ENCODE results near the gene RBKS. TPM values are rescaled to one million over a fixed set of nuclear protein-coding genes. Genes with fewer than 3 reads are reported as not detected.

The RBKS gene
- total and polyA plus RNA-seq, 2 of the 13 experiments (the other 11 are each of a cell fraction or from before 2014, with no cell fraction given) = 7.7 to 8.3 TPM

DNA sequence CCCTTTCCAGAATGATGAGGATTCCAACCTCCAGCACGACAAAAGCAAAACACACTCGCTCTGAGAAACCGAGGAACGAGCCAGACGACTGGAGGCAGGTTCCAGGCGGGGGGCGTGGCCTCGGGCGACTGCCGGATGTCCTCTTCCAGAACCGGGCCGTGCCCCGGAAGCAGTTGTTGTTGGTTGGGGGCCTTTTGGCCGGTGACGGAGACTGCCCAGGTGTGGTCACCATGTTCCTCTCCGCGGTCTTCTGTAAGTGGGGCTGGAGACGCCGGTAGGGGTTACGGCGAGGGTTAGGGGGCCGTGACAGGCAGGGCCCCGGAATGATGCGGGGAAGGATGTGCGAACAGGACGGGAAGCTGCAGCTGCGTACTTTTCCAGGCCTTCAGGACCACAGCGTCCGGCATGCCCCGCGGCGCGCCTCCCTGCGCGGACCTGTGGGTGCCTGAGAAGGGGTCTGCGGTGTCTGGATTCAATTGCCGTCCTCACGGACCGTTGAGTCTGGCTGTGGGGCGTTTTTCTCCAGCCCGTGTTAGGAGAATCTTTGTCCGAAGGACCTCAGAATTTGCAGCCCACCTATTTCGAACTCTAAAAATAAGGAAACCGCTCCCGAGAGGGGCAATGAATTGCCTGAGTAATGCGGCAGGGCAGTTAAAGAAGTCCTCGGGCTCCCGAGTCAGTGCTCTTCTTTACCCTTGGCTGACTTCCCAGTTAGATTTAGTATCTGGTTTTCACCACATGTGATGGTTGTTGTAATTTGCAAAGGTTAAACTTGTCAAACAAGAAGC is 118.4 kb downstream of the RBKS start, which contains the start of gene MRPL33 (continued):
- TF ChIP-seq, protein P1, sequence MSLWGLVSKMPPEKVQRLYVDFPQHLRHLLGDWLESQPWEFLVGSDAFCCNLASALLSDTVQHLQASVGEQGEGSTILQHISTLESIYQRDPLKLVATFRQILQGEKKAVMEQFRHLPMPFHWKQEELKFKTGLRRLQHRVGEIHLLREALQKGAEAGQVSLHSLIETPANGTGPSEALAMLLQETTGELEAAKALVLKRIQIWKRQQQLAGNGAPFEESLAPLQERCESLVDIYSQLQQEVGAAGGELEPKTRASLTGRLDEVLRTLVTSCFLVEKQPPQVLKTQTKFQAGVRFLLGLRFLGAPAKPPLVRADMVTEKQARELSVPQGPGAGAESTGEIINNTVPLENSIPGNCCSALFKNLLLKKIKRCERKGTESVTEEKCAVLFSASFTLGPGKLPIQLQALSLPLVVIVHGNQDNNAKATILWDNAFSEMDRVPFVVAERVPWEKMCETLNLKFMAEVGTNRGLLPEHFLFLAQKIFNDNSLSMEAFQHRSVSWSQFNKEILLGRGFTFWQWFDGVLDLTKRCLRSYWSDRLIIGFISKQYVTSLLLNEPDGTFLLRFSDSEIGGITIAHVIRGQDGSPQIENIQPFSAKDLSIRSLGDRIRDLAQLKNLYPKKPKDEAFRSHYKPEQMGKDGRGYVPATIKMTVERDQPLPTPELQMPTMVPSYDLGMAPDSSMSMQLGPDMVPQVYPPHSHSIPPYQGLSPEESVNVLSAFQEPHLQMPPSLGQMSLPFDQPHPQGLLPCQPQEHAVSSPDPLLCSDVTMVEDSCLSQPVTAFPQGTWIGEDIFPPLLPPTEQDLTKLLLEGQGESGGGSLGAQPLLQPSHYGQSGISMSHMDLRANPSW (CRISPR knock-in tag; IDR thresholded peaks at IDR 0.05; ENCODE audit: borderline replicate concordance) = peak; percentile 94; the same call in 1 of the 2 replicates
- TF ChIP-seq, protein P2, sequence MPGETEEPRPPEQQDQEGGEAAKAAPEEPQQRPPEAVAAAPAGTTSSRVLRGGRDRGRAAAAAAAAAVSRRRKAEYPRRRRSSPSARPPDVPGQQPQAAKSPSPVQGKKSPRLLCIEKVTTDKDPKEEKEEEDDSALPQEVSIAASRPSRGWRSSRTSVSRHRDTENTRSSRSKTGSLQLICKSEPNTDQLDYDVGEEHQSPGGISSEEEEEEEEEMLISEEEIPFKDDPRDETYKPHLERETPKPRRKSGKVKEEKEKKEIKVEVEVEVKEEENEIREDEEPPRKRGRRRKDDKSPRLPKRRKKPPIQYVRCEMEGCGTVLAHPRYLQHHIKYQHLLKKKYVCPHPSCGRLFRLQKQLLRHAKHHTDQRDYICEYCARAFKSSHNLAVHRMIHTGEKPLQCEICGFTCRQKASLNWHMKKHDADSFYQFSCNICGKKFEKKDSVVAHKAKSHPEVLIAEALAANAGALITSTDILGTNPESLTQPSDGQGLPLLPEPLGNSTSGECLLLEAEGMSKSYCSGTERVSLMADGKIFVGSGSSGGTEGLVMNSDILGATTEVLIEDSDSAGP (CRISPR knock-in tag; IDR thresholded peaks at IDR 0.05; ENCODE audit: borderline replicate concordance) = peak; percentile 96
- TF ChIP-seq, protein P3, sequence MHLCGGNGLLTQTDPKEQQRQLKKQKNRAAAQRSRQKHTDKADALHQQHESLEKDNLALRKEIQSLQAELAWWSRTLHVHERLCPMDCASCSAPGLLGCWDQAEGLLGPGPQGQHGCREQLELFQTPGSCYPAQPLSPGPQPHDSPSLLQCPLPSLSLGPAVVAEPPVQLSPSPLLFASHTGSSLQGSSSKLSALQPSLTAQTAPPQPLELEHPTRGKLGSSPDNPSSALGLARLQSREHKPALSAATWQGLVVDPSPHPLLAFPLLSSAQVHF (CRISPR knock-in tag; IDR thresholded peaks at IDR 0.05) = no peak
- TF ChIP-seq DR1 (CRISPR knock-in tag; IDR thresholded peaks at IDR 0.05) (peak; percentile 62; the same call in 1 of the 2 replicates), SAFB2 (CRISPR knock-in tag; IDR thresholded peaks at IDR 0.05; ENCODE audit: borderline replicate concordance, low read depth) (peak; percentile 29; the same call in 1 of the 2 replicates), EEA1 (CRISPR knock-in tag; IDR thresholded peaks at IDR 0.05; ENCODE audit: borderline replicate concordance) (peak; percentile 58; the same call in 1 of the 2 replicates), PAX8 (CRISPR knock-in tag; IDR thresholded peaks at IDR 0.05; ENCODE audit: borderline replicate concordance) (no peak), EED (CRISPR knock-in tag; IDR thresholded peaks at IDR 0.05) (0 out of 2 replicates have a peak, but pooled peaks have one; percentile 85), KDM5A (IDR thresholded peaks at IDR 0.05; ENCODE audit: borderline replicate concordance, low read length) (peak; percentile 95), ZNF629 (CRISPR knock-in tag; conservative IDR thresholded peaks at IDR 0.05) (no peak), MATR3 (CRISPR knock-in tag; IDR thresholded peaks at IDR 0.05) (no peak), MEIS2 (CRISPR knock-in tag; IDR thresholded peaks at IDR 0.05) (peak; percentile 69; the same call in 1 of the 2 replicates), ZNF773 (CRISPR knock-in tag; IDR thresholded peaks at IDR 0.05; ENCODE audit: borderline replicate concordance) (no peak), TMF1 (CRISPR knock-in tag; IDR thresholded peaks at IDR 0.05; ENCODE audit: low read depth) (peak; percentile 55; the same call in 1 of the 2 replicates), ZNF430 (CRISPR knock-in tag; IDR thresholded peaks at IDR 0.05) (no peak; the same call in 1 of the 2 replicates), HOXD1 (CRISPR knock-in tag; IDR thresholded peaks at IDR 0.05) (0 out of 2 replicates have a peak, but pooled peaks have one; percentile 34)
- TF ChIP-seq, protein P4, sequence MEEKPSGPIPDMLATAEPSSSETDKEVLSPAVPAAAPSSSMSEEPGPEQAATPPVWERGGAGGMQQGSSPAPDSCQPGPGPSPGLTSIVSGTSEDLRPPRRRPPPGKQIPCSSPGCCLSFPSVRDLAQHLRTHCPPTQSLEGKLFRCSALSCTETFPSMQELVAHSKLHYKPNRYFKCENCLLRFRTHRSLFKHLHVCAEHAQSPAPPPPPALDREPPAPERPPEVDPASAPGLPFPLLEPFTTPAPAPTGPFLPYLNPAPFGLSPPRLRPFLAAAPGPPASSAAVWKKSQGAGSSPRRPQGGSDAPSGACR (CRISPR knock-in tag; IDR thresholded peaks at IDR 0.05) = peak; percentile 82; the same call in 1 of the 2 replicates
- TF ChIP-seq, protein P5, sequence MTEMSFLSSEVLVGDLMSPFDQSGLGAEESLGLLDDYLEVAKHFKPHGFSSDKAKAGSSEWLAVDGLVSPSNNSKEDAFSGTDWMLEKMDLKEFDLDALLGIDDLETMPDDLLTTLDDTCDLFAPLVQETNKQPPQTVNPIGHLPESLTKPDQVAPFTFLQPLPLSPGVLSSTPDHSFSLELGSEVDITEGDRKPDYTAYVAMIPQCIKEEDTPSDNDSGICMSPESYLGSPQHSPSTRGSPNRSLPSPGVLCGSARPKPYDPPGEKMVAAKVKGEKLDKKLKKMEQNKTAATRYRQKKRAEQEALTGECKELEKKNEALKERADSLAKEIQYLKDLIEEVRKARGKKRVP (CRISPR knock-in tag; IDR thresholded peaks at IDR 0.05) = 0 out of 4 replicates have a peak, but pooled peaks of 1 of the 2 experiments have one; percentile 30
- TF ChIP-seq, protein P6, sequence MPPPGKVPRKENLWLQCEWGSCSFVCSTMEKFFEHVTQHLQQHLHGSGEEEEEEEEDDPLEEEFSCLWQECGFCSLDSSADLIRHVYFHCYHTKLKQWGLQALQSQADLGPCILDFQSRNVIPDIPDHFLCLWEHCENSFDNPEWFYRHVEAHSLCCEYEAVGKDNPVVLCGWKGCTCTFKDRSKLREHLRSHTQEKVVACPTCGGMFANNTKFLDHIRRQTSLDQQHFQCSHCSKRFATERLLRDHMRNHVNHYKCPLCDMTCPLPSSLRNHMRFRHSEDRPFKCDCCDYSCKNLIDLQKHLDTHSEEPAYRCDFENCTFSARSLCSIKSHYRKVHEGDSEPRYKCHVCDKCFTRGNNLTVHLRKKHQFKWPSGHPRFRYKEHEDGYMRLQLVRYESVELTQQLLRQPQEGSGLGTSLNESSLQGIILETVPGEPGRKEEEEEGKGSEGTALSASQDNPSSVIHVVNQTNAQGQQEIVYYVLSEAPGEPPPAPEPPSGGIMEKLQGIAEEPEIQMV (CRISPR knock-in tag; IDR thresholded peaks at IDR 0.05; ENCODE audit: low read depth) = peak; percentile 86; the same call in 1 of the 2 replicates

All from HepG2 (cell line).